Measurements from ENCODE around the gene SLC25A23. TPM values are rescaled to one million over a fixed set of nuclear protein-coding genes. Genes with fewer than 3 reads are reported as not detected.
A peak's percentile ranks its signal among the peaks of the same experiment; 100 is the strongest.

SLC25A23 gene
- total RNA-seq, 1 experiment from 2014 or later = 42.9 TPM

- Histone ChIP-seq H3T11ph (ENCODE audit: low read length) (no peak overlapping the region), H3K9me3 (ENCODE audit: control insufficient read depth, low read depth, low read length) (no peaks in the 10 kb centered on the region), H2BK20ac (ENCODE audit: low read depth, low read length, poor library complexity, severe bottlenecking) (no peak overlapping the region), H3K4me2 (ENCODE audit: insufficient read depth, insufficient read length, low read length) (no peak overlapping the region), H4K20me1 (ENCODE audit: control insufficient read depth, insufficient read depth, insufficient read length) (no peaks in the 10 kb centered on the region), H3K4ac (ENCODE audit: low read depth, low read length) (no peak overlapping the region), H3K79me1 (ENCODE audit: insufficient read depth, low read depth, low read length, poor library complexity, severe bottlenecking) (peaks cover 3% of the 10 kb centered on the region), H3K23me2 (ENCODE audit: insufficient read length, low read depth, low read length, poor library complexity, severe bottlenecking) (no peaks in the 10 kb centered on the region), H3K27me3 (ENCODE audit: insufficient read depth, low read length) (no peaks in the 10 kb centered on the region), H4K8ac (replicated peaks; ENCODE audit: insufficient read length, low read depth, low read length) (no peak overlapping the region), H3K9ac (ENCODE audit: extremely low read depth, insufficient read length, low read length) (no peak overlapping the region), H3K56ac (ENCODE audit: insufficient read length, low read depth, low read length) (no peak overlapping the region), H4K5ac (ENCODE audit: insufficient read length, low read depth, low read length) (no peak overlapping the region), H2BK120ac (ENCODE audit: low read depth, low read length, poor library complexity, severe bottlenecking) (no peak overlapping the region), H3K23ac (ENCODE audit: insufficient read length, low read depth, low read length) (no peak overlapping the region), H3K14ac (ENCODE audit: insufficient read depth, low read length) (no peak overlapping the region), H2BK12ac (ENCODE audit: insufficient read length, low read depth, low read length) (no peak overlapping the region), H3K18ac (ENCODE audit: insufficient read length, low read depth, low read length) (no peak overlapping the region), H2AK5ac (ENCODE audit: insufficient read length, low read length) (no peak overlapping the region), H2BK5ac (ENCODE audit: insufficient read length, low read length) (no peak overlapping the region), H3K79me2 (ENCODE audit: insufficient read depth, low read length) (no peaks in the 10 kb centered on the region), H3K27ac (ENCODE audit: insufficient read length, low read depth, low read length) (no peak overlapping the region), H3K4me1 (ENCODE audit: insufficient read depth, low read length) (no peaks in the 10 kb centered on the region), H4K91ac (ENCODE audit: insufficient read length, low read depth, low read length) (no peak overlapping the region), H2BK15ac (ENCODE audit: low read depth, low read length) (no peak overlapping the region), H2AFZ (ENCODE audit: low read length) (no peak overlapping the region)
- no peaks in the 10 kb centered on the region for H3K27me3 Mint-ChIP-seq (ENCODE audit: low read depth)
- no CpG with 5 or more reads among the region's 15 CpGs for WGBS (ENCODE audit: extremely low coverage, insufficient read length, low lambda C conversion rate)
- H3K36me3 Mint-ChIP-seq (ENCODE audit: insufficient read depth in 1 of 3, low read depth in 3 of 3) = peaks cover 17 to 44% (median 44%) of the 10 kb centered on the region in 3 experiments; a peak in 6 of 7 replicates
- H3K9me3 Mint-ChIP-seq = no peaks in the 10 kb centered on the region; a peak in 1 of 5 replicates
- DNase-seq = peak; percentile 90
- H3K4me3 Mint-ChIP-seq = peak overlapping the region in 1 of 2 experiments; percentile 42; a peak in 1 of 5 replicates
- peak overlapping the region; percentile 73 to 95 (median 80); a peak in 5 of 7 replicates for H3K27ac Mint-ChIP-seq
- TF ChIP-seq CTCF (conservative IDR thresholded peaks at IDR 0.05) = peak; percentile 95
- H3K4me1 Mint-ChIP-seq = peaks cover 3 to 21% of the 10 kb centered on the region in 2 experiments
Measured at GRCh38 chr19:6412447-6413091, 47.0 kb downstream of the SLC25A23 start.

All from H9 (cell line).